NB4 (cell line): ENCODE data around the gene ATXN7L1.

ENCODE experiments used
- DNase-seq: peaks from one replicate; pipeline ENCODE4 v3.0.0; 2010; ENCODE audit warnings: low read depth
- H3K4me3 ChIP-seq: one replicate; pipeline ENCODE4 v1.5.1; 2011; ENCODE audit warnings: mild to moderate bottlenecking, low read depth, low read length, moderate library complexity
- MYC ChIP-seq: IDR thresholded peaks from 2 replicates; pipeline ENCODE4 v1.6.1; 2011; ENCODE audit warnings: low read depth, low read length
- POLR2A ChIP-seq: IDR thresholded peaks from 2 replicates; pipeline ENCODE4 v1.6.1; 2011; ENCODE audit warnings: mild to moderate bottlenecking; ENCODE audit not compliant: insufficient read length; ENCODE audit errors: extremely low read depth
- TF ChIP-seq, protein P1 (sequence below): IDR thresholded peaks from one replicate; pipeline ENCODE4 v1.5.1; 2012; ENCODE audit warnings: low read depth, low read length
- TF ChIP-seq, protein P2 (sequence below): IDR thresholded peaks from 2 replicates; pipeline ENCODE4 v1.6.1; 2011; ENCODE audit warnings: low read depth, low read length

The ATXN7L1 gene

GRCh38 chr7:105640956-105641810, 235.2 kb downstream of the ATXN7L1 start:
- DNase-seq, result no peak
- no peak overlapping the region for H3K4me3 ChIP-seq
- TF ChIP-seq, protein P1, sequence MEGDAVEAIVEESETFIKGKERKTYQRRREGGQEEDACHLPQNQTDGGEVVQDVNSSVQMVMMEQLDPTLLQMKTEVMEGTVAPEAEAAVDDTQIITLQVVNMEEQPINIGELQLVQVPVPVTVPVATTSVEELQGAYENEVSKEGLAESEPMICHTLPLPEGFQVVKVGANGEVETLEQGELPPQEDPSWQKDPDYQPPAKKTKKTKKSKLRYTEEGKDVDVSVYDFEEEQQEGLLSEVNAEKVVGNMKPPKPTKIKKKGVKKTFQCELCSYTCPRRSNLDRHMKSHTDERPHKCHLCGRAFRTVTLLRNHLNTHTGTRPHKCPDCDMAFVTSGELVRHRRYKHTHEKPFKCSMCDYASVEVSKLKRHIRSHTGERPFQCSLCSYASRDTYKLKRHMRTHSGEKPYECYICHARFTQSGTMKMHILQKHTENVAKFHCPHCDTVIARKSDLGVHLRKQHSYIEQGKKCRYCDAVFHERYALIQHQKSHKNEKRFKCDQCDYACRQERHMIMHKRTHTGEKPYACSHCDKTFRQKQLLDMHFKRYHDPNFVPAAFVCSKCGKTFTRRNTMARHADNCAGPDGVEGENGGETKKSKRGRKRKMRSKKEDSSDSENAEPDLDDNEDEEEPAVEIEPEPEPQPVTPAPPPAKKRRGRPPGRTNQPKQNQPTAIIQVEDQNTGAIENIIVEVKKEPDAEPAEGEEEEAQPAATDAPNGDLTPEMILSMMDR, result no peak
- TF ChIP-seq POLR2A (no peak), MYC (no peak)
- TF ChIP-seq, protein P2, sequence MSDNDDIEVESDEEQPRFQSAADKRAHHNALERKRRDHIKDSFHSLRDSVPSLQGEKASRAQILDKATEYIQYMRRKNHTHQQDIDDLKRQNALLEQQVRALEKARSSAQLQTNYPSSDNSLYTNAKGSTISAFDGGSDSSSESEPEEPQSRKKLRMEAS, result no peak

DNA sequence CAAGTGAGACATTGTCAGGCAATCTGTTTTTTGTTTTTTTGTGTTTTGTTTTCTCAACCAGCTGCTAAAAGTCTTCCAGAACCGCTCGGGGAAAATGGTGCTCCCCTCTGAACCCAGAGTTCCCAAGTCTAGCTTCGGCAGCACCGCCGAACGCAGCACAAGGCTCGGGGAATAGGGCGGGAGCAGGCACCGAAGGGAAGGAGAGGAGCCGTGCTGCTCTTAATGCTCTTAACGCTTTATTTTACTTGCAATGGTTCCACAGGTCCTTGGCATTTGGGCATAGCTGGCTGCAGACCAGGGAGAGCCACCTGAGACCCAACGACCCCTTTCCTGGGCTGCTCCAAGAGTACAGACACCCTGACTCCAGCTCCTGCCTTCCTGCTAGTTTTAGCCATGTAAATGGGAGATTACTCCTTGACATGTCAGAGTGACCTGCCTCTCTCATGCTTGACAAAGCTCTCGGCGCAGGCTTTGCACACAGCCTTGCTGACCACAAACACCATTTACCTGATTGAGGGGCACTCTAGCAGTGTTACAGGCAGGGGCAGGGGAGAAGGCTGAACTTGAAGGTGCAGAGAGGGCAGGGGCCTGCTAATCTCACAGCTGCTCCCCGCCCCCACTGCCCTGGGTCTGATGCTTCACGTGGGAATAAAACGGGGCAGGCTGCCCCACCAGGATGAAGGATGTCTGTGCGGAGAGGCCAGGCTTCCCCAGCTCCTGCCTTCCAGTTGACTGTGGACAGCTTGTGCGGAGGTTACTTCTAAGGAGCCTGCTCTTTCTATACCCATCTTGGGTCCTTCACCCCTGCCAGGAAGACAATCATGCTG, 236.5 kb downstream of the ATXN7L1 start:
- no peak for DNase-seq
- TF ChIP-seq, protein P1, result no peak
- TF ChIP-seq POLR2A (no peak), MYC (no peak)
- TF ChIP-seq, protein P2, result no peak
- H3K4me3 ChIP-seq, result no peak overlapping the region

- TF ChIP-seq MYC (no peak), POLR2A (no peak)
- TF ChIP-seq, protein P2, result no peak
- TF ChIP-seq, protein P1, result no peak
- H3K4me3 ChIP-seq, result no peak overlapping the region
- no peak for DNase-seq
Measured at GRCh38 chr7:105638902-105639495, 237.4 kb downstream of the ATXN7L1 start.

DNA sequence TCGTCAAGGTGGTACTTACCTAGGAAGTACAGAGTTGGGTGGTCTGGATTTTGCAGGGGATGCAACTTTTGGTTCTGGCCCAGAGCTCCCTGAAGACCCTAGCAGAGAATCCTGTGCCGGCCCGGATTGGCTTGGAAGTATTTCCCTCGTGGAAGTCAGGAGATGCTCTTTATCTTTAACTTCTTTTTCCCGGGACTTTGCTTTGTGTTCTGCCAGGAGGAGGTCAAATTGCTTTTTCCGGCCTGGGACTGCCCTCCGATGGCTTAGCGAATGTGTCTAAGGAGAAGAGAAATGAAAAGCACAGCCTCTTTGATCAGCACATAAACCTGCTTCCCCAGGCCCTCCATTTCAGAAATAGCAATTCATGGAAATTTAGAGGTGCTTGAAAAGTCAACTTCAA, 238.1 kb downstream of the ATXN7L1 start:
- no peak for DNase-seq
- H3K4me3 ChIP-seq, result no peak overlapping the region
- TF ChIP-seq, protein P2, result no peak
- no peak for TF ChIP-seq POLR2A
- TF ChIP-seq, protein P1, result no peak
- TF ChIP-seq MYC, result no peak

GRCh38 chr7:105637755-105638154, 238.6 kb downstream of the ATXN7L1 start:
- DNase-seq, result no peak
- TF ChIP-seq, protein P1, result no peak
- TF ChIP-seq MYC, result no peak
- TF ChIP-seq POLR2A, result no peak
- TF ChIP-seq, protein P2, result no peak
- H3K4me3 ChIP-seq, result no peak overlapping the region
